ENCODE measurements around the gene ZNF600. TPM values are rescaled to one million over a fixed set of nuclear protein-coding genes. Genes with fewer than 3 reads are reported as not detected.
"Not testable (repeated sequence)": the region's sequence is repeated elsewhere in the genome, so short reads cannot be mapped to it uniquely, and the experiment has no call there.

Gene ZNF600
- total RNA-seq, 1 experiment from 2014 or later: 3.3 TPM

GRCh38 chr19:52748336-52748950 is 38.1 kb downstream of the ZNF600 start:
- in situ Hi-C loops (cut with HindIII; ENCODE audit: low pct_unique_long_range_greater_than_20kb, low sequenced_read_pairs): no loop called here
- no peak for DNase-seq (ENCODE audit: low read depth)

GRCh38 chr19:52745919-52746318 is 40.7 kb downstream of the ZNF600 start:
- in situ Hi-C loops (cut with HindIII; ENCODE audit: low pct_unique_long_range_greater_than_20kb, low sequenced_read_pairs): not testable (repeated sequence)

GRCh38 chr19:52743091-52743490 is 43.5 kb downstream of the ZNF600 start:
- in situ Hi-C loops (cut with HindIII; ENCODE audit: low pct_unique_long_range_greater_than_20kb, low sequenced_read_pairs): no loop called here

More at GRCh38 chr19:52745919-52746318, 40.7 kb downstream of the ZNF600 start:
- DNase-seq (ENCODE audit: low read depth): peak; percentile 32

GRCh38 chr19:52742516-52742915 is 44.1 kb downstream of the ZNF600 start:
- in situ Hi-C loops (cut with HindIII; ENCODE audit: low pct_unique_long_range_greater_than_20kb, low sequenced_read_pairs): no loop called here
- DNase-seq (ENCODE audit: low read depth): no peak

More at GRCh38 chr19:52743091-52743490, 43.5 kb downstream of the ZNF600 start:
- no peak for DNase-seq (ENCODE audit: low read depth)

- no peak for DNase-seq (ENCODE audit: low read depth)
- in situ Hi-C loops (cut with HindIII; ENCODE audit: low pct_unique_long_range_greater_than_20kb, low sequenced_read_pairs): no loop called here
Observed at GRCh38 chr19:52741951-52742485, 44.6 kb downstream of the ZNF600 start.

GRCh38 chr19:52741371-52741770 is 45.2 kb downstream of the ZNF600 start:
- DNase-seq (ENCODE audit: low read depth); in situ Hi-C loops (cut with HindIII; ENCODE audit: low pct_unique_long_range_greater_than_20kb, low sequenced_read_pairs): not testable (repeated sequence)

- in situ Hi-C loops (cut with HindIII; ENCODE audit: low pct_unique_long_range_greater_than_20kb, low sequenced_read_pairs): no loop called here
- no peak for DNase-seq (ENCODE audit: low read depth)
Observed at GRCh38 chr19:52739576-52739975, 47.0 kb downstream of the ZNF600 start.

GRCh38 chr19:52735734-52736133 is 50.9 kb downstream of the ZNF600 start:
- DNase-seq (ENCODE audit: low read depth): peak; percentile 84

GRCh38 chr19:52734893-52735661 is 51.5 kb downstream of the ZNF600 start, which contains the start of gene ZNF611:
Gene ZNF611 (minus strand): TSS chr19:52735044. CDS start chr19:52715894, 19,150 bp downstream.
- in situ Hi-C loops (cut with HindIII; ENCODE audit: low pct_unique_long_range_greater_than_20kb, low sequenced_read_pairs): no loop called here
- peak; percentile 95 for DNase-seq (ENCODE audit: low read depth)

More at GRCh38 chr19:52735734-52736133, 50.9 kb downstream of the ZNF600 start:
- in situ Hi-C loops (cut with HindIII; ENCODE audit: low pct_unique_long_range_greater_than_20kb, low sequenced_read_pairs): no loop called here

- peak; percentile 19 for DNase-seq (ENCODE audit: low read depth)
- in situ Hi-C loops (cut with HindIII; ENCODE audit: low pct_unique_long_range_greater_than_20kb, low sequenced_read_pairs): no loop called here
Observed at GRCh38 chr19:52734331-52734892, 52.2 kb downstream of the ZNF600 start.

- in situ Hi-C loops (cut with HindIII; ENCODE audit: low pct_unique_long_range_greater_than_20kb, low sequenced_read_pairs); DNase-seq (ENCODE audit: low read depth): not testable (repeated sequence)
Observed at GRCh38 chr19:52726051-52726450, 60.5 kb downstream of the ZNF600 start.

GRCh38 chr19:52725528-52725961 is 61.0 kb downstream of the ZNF600 start:
- in situ Hi-C loops (cut with HindIII; ENCODE audit: low pct_unique_long_range_greater_than_20kb, low sequenced_read_pairs): no loop called here
- no peak for DNase-seq (ENCODE audit: low read depth)

- in situ Hi-C loops (cut with HindIII; ENCODE audit: low pct_unique_long_range_greater_than_20kb, low sequenced_read_pairs): no loop called here
Observed at GRCh38 chr19:52724701-52725514, 61.7 kb downstream of the ZNF600 start.

GRCh38 chr19:52723907-52724598 is 62.5 kb downstream of the ZNF600 start:
- in situ Hi-C loops (cut with HindIII; ENCODE audit: low pct_unique_long_range_greater_than_20kb, low sequenced_read_pairs); DNase-seq (ENCODE audit: low read depth): not testable (repeated sequence)

More at GRCh38 chr19:52724701-52725514, 61.7 kb downstream of the ZNF600 start:
- DNase-seq (ENCODE audit: low read depth): no peak

GRCh38 chr19:52722062-52723003 is 64.3 kb downstream of the ZNF600 start:
- peak; percentile 52 for DNase-seq (ENCODE audit: low read depth)
- in situ Hi-C loops (cut with HindIII; ENCODE audit: low pct_unique_long_range_greater_than_20kb, low sequenced_read_pairs): no loop called here

- in situ Hi-C loops (cut with HindIII; ENCODE audit: low pct_unique_long_range_greater_than_20kb, low sequenced_read_pairs); DNase-seq (ENCODE audit: low read depth): not testable (repeated sequence)
Observed at GRCh38 chr19:52720541-52720940, 66.0 kb downstream of the ZNF600 start.

Measured in Caki2 (cell line).